Dendritic cell treated with granulocyte-macrophage colony-stimulating factor and Interleukin-4, amounts not matched to agents 40 ng/mL and 50 ng/mL, for 4 days (primary cell): ENCODE data around the gene GTPBP3.

Experiments
- H3K27ac Mint-ChIP-seq: one replicate; pipeline ENCODE4 v1.8.0; 2022; ENCODE audit warnings: mild to moderate bottlenecking, mixed read lengths
- H3K27me3 Mint-ChIP-seq: one replicate; pipeline ENCODE4 v1.8.0; 2022; ENCODE audit warnings: mild to moderate bottlenecking, mixed read lengths
- H3K36me3 Mint-ChIP-seq: one replicate; pipeline ENCODE4 v1.8.0; 2022; ENCODE audit warnings: low read depth, mixed read lengths
- H3K4me1 Mint-ChIP-seq: one replicate; pipeline ENCODE4 v1.8.0; 2022; ENCODE audit warnings: low read depth, mixed read lengths
- H3K4me3 Mint-ChIP-seq: one replicate; pipeline ENCODE4 v1.8.0; 2022; ENCODE audit warnings: mild to moderate bottlenecking, moderate library complexity, mixed read lengths
- H3K9me3 Mint-ChIP-seq: one replicate; pipeline ENCODE4 v1.8.0; 2022; ENCODE audit warnings: mixed read lengths
- intact Hi-C: fragments of 100-400 bp; cut with micrococcal nuclease; formaldehyde crosslinking; loops from one replicate; pipeline ENCODE4 v1.15.0; 2022

Gene GTPBP3

DNA sequence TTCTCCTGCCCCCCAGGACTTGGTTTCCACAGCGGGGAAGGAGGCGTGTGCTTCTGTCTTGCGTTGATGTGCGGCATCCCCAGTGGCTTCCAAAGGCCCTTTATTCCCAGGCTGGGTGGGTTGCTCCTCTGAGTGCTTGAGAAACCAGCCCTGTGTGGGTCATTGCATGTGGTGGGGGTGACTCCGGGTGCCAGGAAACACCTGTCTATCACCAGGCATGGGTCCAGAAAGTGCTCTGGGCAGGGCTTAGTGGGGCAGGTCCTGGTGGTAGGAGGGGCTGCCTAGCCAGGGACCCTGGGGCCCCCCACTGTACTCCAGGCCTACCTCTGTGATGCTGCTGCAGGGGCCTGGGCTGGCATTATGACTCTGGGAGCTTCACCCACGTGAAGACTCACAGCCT, 18.4 kb upstream of the GTPBP3 start:
- Mint-ChIP-seq H3K27ac (no peak overlapping the region), H3K36me3 (peaks cover 84% of the 10 kb centered on the region), H3K9me3 (no peaks in the 10 kb centered on the region), H3K4me1 (peaks cover 32% of the 10 kb centered on the region), H3K27me3 (peaks cover 8% of the 10 kb centered on the region), H3K4me3 (no peak overlapping the region)
- intact Hi-C loops = no loop called here

DNA sequence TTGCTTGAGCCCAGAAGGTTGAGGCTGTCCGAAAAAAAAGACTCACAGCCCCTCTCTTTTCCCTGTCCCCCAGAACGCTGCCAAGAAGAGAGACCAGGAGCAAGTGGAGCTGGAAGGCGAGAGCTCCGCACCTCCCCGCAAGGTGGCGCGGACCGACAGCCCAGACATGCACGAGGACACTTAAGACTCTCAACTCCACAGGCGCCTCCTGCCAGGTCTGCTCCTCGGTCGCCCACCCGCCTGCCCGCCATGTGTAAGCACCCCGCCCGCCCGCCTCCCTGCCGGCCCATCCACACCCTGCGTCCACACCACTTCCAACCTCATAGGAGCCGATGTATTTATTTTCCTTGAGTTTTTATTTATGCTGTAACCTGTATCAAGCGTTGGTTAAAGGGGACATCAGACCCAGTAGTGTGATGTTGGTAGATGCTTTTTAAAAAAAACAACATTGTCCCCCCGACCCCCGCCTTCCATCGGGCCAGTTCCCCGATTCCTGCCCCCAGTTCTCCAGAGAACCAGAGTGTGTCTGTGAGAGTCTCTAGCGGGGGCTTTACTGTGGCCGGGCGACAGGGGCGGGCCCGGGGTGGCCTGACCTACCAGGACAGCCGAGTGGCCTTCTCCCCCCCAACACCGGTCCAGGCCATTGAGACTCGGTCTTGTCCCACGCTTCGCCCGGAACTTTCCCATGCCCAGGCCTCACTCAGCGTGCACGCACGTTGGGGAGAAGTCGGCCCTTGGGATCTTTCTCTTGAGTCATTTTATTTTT, 17.7 kb upstream of the GTPBP3 start:
- intact Hi-C loops = no loop called here
- Mint-ChIP-seq H3K4me3 (no peak overlapping the region), H3K4me1 (peaks cover 32% of the 10 kb centered on the region), H3K27me3 (peaks cover 8% of the 10 kb centered on the region), H3K36me3 (peaks cover 82% of the 10 kb centered on the region), H3K9me3 (no peaks in the 10 kb centered on the region), H3K27ac (no peak overlapping the region)

DNA sequence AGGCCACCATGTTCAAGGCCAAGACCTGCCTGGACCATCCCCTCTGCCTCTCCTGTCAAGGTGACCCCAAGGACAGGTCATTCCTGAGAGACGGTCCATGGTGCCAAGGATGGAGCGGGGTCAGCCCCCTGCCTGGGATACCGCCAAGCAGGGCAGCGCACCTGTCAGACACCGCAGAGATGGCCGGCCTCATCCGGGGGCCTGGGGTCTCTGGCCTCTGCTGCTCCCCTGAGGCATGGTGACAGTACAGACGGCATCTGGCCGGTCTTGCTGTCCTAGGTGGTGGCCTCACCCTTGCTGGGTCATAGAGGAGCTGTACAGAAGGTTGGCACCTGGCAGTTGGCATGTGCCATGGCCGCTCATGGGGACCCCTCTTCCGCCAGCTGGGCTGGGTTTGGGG, 16.9 kb upstream of the GTPBP3 start:
- peaks cover 8% of the 10 kb centered on the region for H3K27me3 Mint-ChIP-seq

DNA sequence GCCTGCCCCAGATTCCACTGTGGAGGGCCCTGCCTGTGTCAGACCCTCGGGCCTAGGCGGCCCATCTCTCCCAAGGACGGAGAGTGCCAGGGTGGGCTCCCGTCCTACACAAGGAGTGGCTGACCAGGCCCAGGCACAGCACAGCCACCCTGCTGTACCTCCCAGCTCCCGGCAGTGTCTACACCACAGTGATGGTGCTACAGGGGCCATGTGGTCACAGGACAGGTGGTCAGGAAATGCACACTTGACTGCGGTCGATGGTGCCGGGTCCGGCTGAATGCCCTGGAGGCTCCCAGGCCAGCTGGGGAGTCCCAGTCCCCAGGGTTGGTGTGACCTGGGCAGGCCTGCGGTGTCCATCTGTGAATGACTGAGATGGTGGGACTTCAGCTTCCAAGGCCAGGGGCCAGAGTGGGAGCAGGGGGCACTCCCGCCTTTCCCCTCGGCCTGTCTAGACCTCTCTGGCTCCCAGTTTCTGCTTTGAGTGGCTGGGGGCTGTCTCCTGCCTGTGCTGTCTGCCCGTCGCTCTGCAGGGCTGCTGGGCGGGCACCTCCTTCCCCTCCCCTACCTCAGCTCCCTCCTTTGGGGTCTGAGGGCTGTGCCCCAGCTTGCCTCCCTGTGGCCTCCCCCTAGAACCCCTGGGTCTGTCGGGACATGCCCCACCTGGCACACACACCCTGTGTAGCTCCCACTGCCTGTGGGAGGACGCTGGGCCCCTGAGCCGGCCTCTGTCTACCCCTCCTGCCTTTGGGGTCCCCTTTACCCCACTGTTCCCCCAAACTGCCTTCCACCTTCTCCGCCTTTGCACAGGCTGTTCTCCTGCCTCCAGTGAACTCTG, 15.5 kb upstream of the GTPBP3 start:
- peak overlapping the region; percentile 18 for H3K27ac Mint-ChIP-seq
- peaks cover 85% of the 10 kb centered on the region for H3K36me3 Mint-ChIP-seq
- H3K9me3 Mint-ChIP-seq = no peaks in the 10 kb centered on the region
- intact Hi-C loops = no loop called here
- peaks cover 8% of the 10 kb centered on the region for H3K27me3 Mint-ChIP-seq
- H3K4me1 Mint-ChIP-seq = peaks cover 25% of the 10 kb centered on the region
- no peak overlapping the region for H3K4me3 Mint-ChIP-seq

More for the DNA sequence above, 16.9 kb upstream of the GTPBP3 start:
- H3K27ac Mint-ChIP-seq = no peak overlapping the region
- peaks cover 32% of the 10 kb centered on the region for H3K4me1 Mint-ChIP-seq
- no peak overlapping the region for H3K4me3 Mint-ChIP-seq
- H3K36me3 Mint-ChIP-seq = peaks cover 85% of the 10 kb centered on the region
- intact Hi-C loops = no loop called here
- no peaks in the 10 kb centered on the region for H3K9me3 Mint-ChIP-seq

DNA sequence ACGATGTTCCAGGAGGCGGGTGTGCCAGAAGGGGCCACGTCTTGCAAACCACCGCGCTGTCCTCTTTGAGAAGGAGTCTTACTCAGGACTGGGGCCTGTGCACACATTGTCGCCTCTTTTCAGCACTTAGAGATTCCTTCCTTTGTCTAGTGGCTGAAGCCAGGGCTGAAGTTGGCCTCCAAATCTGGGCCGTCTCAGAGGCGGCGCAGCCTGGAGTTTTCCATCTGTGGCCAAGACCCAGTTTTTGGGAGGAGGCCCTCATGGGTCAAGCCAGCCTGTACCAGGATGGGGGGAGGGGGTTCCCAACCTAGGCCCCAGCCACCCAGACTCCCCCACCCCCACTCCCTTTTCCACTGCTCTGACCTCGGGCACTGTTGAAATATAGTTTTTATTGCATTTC, 14.5 kb upstream of the GTPBP3 start:
- intact Hi-C loops = no loop called here
- Mint-ChIP-seq H3K4me3 (peak overlapping the region; percentile 52), H3K4me1 (peaks cover 18% of the 10 kb centered on the region), H3K27me3 (peaks cover 12% of the 10 kb centered on the region), H3K9me3 (no peaks in the 10 kb centered on the region), H3K27ac (peak overlapping the region; percentile 18), H3K36me3 (peaks cover 88% of the 10 kb centered on the region)

DNA sequence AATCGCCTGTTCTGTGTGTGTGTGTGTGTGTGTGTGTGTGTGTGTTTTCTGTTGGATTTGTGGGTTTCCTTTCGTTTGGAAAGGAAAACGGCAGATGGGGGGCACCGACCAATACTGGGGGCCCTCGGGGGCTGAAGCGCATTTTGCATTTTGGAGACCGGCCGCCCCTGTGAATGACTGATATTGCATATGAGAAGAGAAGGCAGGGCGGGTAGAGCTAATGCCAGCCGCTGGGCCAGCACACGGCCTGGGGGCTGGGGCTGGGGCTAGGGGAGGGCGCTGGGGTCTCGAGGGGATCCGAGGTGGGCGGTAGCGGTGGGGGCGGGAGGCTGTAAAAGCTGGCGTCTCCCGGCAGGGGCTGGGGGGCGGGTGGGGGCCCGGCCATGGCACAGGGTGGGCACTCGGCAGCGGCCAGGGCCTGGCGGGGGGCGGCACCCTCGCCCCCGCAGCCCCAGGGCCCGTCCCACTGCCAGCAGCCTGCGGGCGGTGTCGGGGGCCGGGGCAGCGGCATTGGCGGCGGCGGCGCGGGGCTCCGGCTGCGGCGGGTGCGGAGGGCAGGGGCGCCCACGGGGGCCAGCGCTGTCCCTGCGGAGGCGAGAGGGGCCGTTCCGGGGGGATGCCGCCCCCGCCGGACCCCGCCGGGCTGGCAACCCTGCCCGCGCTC, 13.9 kb upstream of the GTPBP3 start:
- Mint-ChIP-seq H3K27ac (no peak overlapping the region), H3K4me3 (peak overlapping the region; percentile 69), H3K36me3 (peaks cover 91% of the 10 kb centered on the region), H3K4me1 (peaks cover 21% of the 10 kb centered on the region), H3K9me3 (no peaks in the 10 kb centered on the region), H3K27me3 (peaks cover 14% of the 10 kb centered on the region)
- intact Hi-C loops = no loop called here

DNA sequence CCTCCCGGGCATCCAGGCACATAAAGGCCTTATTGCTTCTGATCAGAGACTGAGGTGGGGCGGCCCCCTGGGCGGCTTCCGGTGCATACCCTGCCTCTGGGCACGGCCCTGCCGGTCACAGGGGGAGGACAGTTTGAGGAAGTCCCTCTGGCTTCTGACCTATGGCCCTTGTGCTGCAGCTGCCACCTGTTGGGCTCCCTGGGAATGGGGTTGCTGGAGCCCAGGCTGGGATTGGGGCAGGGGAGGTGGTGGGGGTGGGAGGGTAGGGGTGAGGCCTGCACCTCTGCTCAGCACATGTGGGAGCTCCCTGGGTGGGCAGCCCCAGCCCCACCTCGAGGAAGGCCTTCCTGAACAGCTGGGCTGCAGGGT, 13.4 kb upstream of the GTPBP3 start:
- Mint-ChIP-seq H3K9me3 (no peaks in the 10 kb centered on the region), H3K27ac (no peak overlapping the region), H3K27me3 (peaks cover 17% of the 10 kb centered on the region), H3K4me1 (peaks cover 26% of the 10 kb centered on the region), H3K36me3 (peaks cover 89% of the 10 kb centered on the region), H3K4me3 (peak overlapping the region; percentile 69)
- intact Hi-C loops = no loop called here

DNA sequence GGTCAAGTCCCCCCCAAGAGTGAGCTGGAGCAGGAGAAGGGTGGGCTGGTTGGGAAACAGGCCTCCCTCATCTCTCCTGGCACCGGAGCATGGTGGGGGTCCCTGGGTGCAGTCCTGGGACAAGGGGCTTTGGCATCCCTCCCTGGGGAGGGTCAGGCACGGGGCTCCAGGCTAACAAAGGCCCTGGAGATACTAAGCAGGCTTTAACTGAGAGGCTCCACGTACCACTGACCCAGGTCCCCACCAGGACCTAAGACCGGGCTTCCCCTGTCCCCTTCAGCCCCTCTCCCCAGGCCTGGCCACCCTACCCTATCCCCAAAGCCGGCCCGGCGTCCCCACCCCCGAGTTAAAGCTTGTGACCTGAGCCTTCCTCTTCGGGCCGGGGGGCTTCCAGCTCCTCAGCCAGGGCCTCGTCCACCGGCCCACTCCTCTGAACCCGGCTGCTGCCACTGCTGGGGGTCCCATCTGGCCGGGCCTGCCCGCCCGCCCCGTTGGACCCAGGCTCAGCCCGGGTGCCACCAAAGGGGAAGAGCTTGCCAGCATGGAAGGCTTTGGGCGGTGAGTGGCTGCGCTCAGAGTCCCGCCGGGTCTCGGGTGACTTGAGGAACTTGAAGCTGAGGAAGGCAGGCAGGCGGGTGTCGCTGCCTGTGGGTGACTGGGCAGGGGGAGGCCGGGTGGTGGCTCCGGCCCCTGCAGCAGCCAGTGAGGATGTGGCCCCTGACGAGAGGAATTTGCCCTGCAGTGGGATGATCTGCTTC, 12.8 kb upstream of the GTPBP3 start:
- Mint-ChIP-seq H3K27ac (no peak overlapping the region), H3K4me1 (peaks cover 32% of the 10 kb centered on the region), H3K4me3 (no peak overlapping the region), H3K27me3 (peaks cover 23% of the 10 kb centered on the region), H3K9me3 (no peaks in the 10 kb centered on the region), H3K36me3 (peaks cover 89% of the 10 kb centered on the region)
- intact Hi-C loops = no loop called here

DNA sequence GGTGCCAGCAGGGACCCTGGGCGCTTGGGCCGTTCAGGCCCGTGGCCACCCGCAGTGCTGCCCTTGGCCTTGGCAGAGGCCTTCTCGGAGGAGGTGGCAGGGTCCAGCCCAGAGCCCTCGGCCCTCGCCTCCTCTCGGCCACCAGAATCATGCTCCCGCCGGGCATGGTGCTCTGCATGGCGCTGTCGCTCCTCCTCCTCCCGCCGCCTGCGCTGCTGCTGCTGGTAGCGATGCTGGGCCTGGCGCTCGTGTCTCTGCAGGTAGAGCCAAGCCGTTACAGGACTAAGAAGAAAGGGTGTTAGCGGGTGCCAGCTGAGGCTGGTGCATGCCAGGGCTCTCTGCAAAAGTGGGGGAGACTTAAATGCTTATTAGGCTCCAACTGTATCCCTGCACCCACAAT, 12.2 kb upstream of the GTPBP3 start:
- Mint-ChIP-seq H3K4me1 (peaks cover 38% of the 10 kb centered on the region), H3K36me3 (peaks cover 89% of the 10 kb centered on the region), H3K9me3 (no peaks in the 10 kb centered on the region), H3K27ac (no peak overlapping the region), H3K27me3 (peaks cover 29% of the 10 kb centered on the region), H3K4me3 (no peak overlapping the region)
- intact Hi-C loops = no loop called here

DNA sequence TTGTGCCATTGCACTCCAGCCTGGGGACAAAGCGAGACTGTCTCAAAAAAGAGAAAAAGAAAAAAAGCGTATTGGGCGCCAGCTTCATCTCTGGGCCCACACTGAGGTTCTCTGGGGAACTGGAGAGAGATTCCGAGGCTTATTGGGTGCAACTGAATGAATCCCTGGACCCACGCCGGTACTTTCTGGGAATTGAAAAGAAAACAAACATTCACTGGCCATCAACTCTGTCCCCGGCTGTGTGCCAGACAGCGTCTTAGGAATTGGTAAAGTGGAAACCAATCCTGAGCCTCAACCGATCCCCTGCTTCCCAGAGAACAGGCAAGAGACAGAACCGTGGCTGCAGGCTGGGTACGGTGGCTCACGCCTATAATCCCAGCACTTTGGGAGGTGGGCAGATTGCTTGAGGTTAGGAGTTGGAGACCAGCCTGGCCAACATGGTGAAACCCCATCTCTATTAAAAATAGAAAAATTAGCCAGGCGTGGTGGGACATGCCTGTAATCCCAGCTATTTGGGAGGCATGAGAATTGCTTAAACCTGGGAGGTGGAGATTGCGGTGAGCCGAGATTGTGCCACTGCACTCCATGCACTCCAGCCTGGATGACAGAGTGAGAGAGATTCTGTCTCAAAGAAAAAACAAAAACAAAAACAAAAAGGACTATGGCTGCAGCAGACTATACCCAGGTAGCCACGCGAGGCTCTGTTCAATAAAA, 11.3 kb upstream of the GTPBP3 start:
- peaks cover 47% of the 10 kb centered on the region for H3K4me1 Mint-ChIP-seq
- peaks cover 89% of the 10 kb centered on the region for H3K36me3 Mint-ChIP-seq
- intact Hi-C loops = no loop called here
- no peak overlapping the region for H3K4me3 Mint-ChIP-seq
- peaks cover 38% of the 10 kb centered on the region for H3K27me3 Mint-ChIP-seq
- H3K9me3 Mint-ChIP-seq = no peaks in the 10 kb centered on the region
- H3K27ac Mint-ChIP-seq = no peak overlapping the region

DNA sequence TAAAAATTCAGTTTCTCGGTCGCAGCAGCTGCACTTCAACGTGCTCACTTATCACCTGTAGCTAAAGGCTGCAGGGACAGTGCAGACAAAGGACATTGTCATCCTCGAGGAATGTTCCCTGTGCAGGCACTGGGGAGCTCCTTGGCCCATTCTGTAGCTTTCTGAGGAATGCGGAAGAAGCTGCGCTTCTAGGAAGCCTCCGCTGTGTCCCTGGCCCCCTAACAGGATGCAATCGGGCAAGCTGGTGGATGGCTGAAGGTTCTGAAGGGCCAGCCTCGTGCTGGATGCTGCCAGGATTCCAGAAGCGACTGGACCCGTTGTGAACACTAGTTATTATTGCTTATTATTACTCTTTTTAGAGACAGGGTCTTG, 10.8 kb upstream of the GTPBP3 start:
- intact Hi-C loops = no loop called here
- H3K9me3 Mint-ChIP-seq = no peaks in the 10 kb centered on the region
- no peak overlapping the region for H3K4me3 Mint-ChIP-seq
- peaks cover 88% of the 10 kb centered on the region for H3K36me3 Mint-ChIP-seq
- no peak overlapping the region for H3K27ac Mint-ChIP-seq
- H3K4me1 Mint-ChIP-seq = peaks cover 47% of the 10 kb centered on the region
- H3K27me3 Mint-ChIP-seq = peaks cover 43% of the 10 kb centered on the region

DNA sequence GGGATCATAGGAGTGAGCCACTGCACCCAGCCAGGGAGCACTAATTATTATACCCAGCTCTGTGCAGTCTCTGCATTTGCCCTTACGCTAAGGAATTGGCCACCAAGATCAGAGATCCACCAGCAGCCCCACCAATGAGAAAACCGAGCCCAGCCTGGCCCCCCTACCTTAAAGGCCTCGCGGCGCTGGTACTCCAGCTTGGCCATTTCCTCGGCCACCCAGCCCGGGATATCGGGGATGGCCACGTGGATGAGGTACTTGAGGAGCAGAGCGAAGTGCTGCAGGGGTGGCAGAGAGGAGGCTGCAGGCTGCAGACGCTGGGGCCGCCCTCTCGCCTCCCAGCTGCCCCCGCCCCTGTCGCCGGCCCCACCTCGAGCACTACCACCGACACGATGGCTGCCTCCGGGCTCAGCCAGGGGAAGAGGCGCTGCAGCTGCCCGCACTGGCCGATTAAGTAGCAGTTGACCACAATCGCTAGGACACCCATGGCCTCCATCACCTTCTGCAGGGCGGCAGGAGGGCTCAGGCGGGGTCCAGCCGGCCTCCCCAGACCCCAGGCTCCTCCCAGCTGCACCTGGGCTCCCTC, 10.2 kb upstream of the GTPBP3 start:
- intact Hi-C loops = no loop called here
- no peaks in the 10 kb centered on the region for H3K9me3 Mint-ChIP-seq
- H3K4me3 Mint-ChIP-seq = no peak overlapping the region
- peaks cover 83% of the 10 kb centered on the region for H3K36me3 Mint-ChIP-seq
- peaks cover 41% of the 10 kb centered on the region for H3K27me3 Mint-ChIP-seq
- no peak overlapping the region for H3K27ac Mint-ChIP-seq
- peaks cover 46% of the 10 kb centered on the region for H3K4me1 Mint-ChIP-seq
